Lower leg skin (tissue), 4 donors: ENCODE data around the gene ACTG1. TPM values are rescaled to one million over a fixed set of nuclear protein-coding genes. Genes with fewer than 3 reads are reported as not detected.

Source experiments
- DNase-seq, 2 donors: peaks; one replicate each; pipeline ENCODE4 v3.0.0-alpha.2; 2019; ENCODE audit warnings: low spot score in 2 of 2
- H3K4me3 ChIP-seq: fragments of 200-600 bp; sonication (generic); 2 replicates; pipeline ENCODE4 v1.5.1; 2017; ENCODE audit warnings: mild to moderate bottlenecking, low read depth; ENCODE audit not compliant: poor library complexity, severe bottlenecking
- CTCF ChIP-seq, 3 donors: fragments of 450-650 bp; IDR thresholded peaks; one replicate each; pipeline ENCODE4 v1.5.1; 2016; ENCODE audit warnings: antibody characterized with exemption in 3 of 3, mild to moderate bottlenecking in 3 of 3, moderate library complexity in 2 of 3
- POLR2A ChIP-seq, 2 donors: fragments of 450-650 bp; IDR thresholded peaks; one replicate each; pipeline ENCODE4 v1.6.1; 2016 to 2017; ENCODE audit warnings: antibody characterized with exemption in 2 of 2, mild to moderate bottlenecking in 1 of 2, moderate library complexity in 1 of 2
- WGBS, 2 donors: methylation state at CpG; one replicate each; pipeline ENCODE4 v1.1.5; 2018; 5-methylcytosine and 5-hydroxymethylcytosine counted together
- intact Hi-C: fragments of 100-400 bp; cut with DNase I; formaldehyde crosslinking; loops from one replicate; pipeline ENCODE4 v1.15.0; 2023; ENCODE audit warnings: low total_unique reads
- total RNA-seq, 4 donors: library from RNA; depleted of rRNA; stranded (reverse); fragments of >200 nt; gene quantifications; one replicate each; pipeline ENCODE4 v1.1.0, GENCODE V29; 2016

The ACTG1 gene
- total RNA-seq, 4 donors from 2014 or later, result 3,349 to 4,521 (median 4,085) TPM

GRCh38 chr17:81551458-81552243 is 39.1 kb upstream of the ACTG1 start:
- H3K4me3 ChIP-seq, result peak overlapping the region; percentile 80
- no peak for DNase-seq
- intact Hi-C loops, result no loop called here
- TF ChIP-seq CTCF (IDR thresholded peaks at IDR 0.05) (no peak), POLR2A (IDR thresholded peaks at IDR 0.05) (no peak)
- WGBS, 2 donors, result 1 to 5% methylated on average over 15 to 55 of the region's 69 CpGs

- DNase-seq, result no peak
- TF ChIP-seq POLR2A (IDR thresholded peaks at IDR 0.05) (no peak), CTCF (IDR thresholded peaks at IDR 0.05) (no peak)
- 77 to 79% methylated on average over 24 to 27 of the region's 27 CpGs for WGBS, 2 donors
- intact Hi-C loops, result no loop called here
- H3K4me3 ChIP-seq, result no peak overlapping the region
These were observed 38.3 kb upstream of the ACTG1 start for GRCh38 chr17:81550830-81551457.

DNA sequence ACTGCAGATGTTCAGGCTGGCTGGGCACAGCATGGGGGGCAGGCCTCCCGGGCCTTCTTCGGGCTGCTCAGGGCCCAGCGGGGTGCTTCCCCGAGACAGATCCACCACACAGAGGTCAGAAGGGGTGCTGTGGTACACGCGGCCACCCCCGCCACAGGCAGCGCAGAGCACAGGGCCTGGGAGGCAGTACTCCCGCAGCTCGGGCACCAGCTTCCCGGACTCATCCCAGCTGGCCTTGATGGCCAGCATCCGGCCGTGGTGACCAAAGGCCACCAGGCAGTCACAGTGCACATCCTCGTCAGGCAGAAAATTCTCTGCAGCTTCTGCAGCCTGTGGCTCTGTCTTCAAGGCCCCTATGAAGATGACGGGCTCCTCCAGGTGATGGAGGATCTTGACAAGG is 37.7 kb upstream of the ACTG1 start:
- H3K4me3 ChIP-seq, result no peak overlapping the region
- intact Hi-C loops, result no loop called here
- no peak for DNase-seq
- no peak for TF ChIP-seq POLR2A (IDR thresholded peaks at IDR 0.05)
- no peak for TF ChIP-seq CTCF (IDR thresholded peaks at IDR 0.05)
- WGBS, 2 donors, result 90 to 95% methylated on average over 7 to 15 of the region's 15 CpGs

DNA sequence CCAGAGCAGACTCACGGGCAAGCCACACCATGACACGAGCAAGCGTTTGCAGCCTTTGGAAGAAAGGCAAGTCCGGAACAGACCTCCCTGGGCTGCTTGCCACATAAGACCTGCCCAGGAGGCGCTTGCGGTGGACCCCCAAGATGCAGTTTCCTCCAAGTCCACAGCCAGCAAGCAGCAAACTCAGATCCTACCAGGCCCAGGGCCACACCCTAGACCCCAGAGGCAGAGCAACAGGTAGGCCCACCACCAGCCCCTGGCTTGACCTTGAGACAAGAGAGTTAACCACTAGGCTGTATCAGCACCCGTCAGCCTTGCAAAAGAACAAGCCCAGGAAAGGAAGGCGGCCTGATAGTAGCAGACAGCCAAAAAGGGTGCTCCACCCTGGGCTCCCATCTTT is 37.2 kb upstream of the ACTG1 start:
- TF ChIP-seq POLR2A (IDR thresholded peaks at IDR 0.05) (no peak), CTCF (IDR thresholded peaks at IDR 0.05) (no peak)
- no peak for DNase-seq
- 94 to 95% methylated on average over 8 of the region's 8 CpGs for WGBS, 2 donors
- H3K4me3 ChIP-seq, result no peak overlapping the region
- intact Hi-C loops, result no loop called here

DNA sequence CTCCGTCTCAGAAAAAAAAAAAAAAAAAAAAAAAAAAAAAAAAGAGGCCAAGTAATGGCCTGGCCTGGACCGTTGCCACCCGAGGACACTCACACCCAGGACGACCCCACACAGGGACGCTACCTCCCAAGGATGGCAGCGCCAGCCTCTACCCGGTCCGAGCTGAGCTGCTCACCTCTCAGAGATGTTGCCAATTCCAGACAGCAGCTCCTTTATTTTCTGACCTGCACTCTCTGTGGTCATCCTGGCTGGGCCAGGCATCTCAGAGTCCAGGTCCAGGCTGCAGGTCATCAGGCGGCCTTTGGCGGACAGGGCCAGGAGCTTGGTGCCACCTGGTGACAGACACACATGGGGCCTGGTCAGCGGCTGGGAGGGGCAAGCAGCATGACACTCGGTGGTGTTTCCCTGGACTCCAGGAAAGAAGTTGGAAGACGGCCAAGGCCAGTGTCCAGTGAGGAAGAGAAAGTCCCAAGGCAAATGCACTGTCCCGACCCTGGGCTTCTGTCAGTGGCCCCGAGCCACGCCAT is 36.5 kb upstream of the ACTG1 start:
- 85 to 87% methylated on average over 16 of the region's 16 CpGs for WGBS, 2 donors

More for the DNA sequence above, 36.5 kb upstream of the ACTG1 start:
- TF ChIP-seq CTCF (IDR thresholded peaks at IDR 0.05), result no peak
- TF ChIP-seq POLR2A (IDR thresholded peaks at IDR 0.05), result no peak
- intact Hi-C loops, result no loop called here
- H3K4me3 ChIP-seq, result no peak overlapping the region
- no peak for DNase-seq
